ENCODE data around the gene ITGA11.

The ITGA11 gene

DNA sequence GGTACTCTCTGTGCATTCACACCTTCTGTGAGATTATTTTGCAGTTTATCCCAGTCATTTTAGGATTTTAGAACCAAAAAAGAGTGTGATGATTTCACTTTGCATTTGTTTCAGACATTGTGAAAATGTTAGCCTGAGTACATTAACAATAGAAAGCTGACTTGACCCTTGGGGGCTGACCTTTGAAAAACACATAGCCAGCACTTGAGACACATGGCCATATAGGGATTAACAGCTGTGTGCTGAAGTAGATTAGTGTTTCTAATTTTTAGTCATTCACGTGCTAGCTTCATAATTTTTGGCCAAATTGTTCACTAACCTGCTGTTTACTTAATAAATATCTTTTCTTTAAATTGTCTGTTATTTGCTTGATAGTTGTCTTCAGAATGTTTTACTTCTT, 151.0 kb downstream of the ITGA11 start:
- CTCF ChIA-PET: interaction anchor here (1.1 to 2.9 kb wide), 4 partner anchors 24 to 28 kb away, joined by 3 to 21 read pairs (median 10); no protein-coding TSS in a partner anchor
- no peak for DNase-seq (ENCODE audit: low spot score)

DNA sequence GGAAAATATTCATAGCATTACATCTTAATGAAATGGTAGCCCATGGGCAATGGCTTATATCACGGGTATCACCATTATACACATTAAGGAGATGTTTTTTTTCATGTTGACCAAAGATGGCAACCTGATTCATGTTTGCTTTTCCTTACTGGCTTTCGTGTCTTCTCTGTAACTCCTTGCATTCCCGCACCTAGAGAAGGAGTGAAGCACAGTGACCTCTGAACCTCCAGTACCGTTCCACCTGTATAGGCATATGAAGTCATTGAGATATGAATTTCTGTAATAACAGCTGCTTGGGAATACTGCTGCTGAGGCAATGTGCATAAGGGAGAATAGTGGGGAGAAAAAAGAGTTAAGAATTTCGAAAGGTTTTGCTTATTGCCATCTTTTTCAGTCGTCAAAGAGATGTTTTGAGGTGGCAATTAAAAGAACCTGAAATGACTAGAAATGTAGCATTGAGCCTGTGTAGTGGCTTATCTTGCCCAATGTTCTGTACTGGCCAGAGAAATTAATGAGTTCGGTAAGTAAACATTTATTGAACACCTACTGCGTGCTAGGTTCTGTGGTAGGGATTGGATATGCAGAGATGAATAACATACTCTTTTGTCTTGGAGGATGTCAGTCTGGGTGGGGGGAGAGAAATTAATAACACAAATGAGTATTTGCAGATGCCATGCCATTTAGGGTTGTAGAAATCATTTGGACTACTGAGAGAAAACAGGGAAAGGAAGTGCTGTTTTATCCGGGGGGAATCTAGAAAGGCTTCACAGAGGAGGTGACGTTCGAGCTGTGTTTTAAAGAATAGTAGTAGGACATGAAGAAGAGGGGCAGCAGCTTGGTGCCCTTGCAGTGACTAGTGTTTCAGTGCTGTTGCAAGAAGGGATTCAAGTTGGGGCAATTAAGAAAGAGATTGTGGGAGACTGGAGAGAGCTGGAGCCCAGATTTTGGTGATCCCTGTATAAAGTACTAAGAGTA, 151.9 kb downstream of the ITGA11 start:
- CTCF ChIA-PET: interaction anchor here (1.1 to 2.9 kb wide), 4 partner anchors 23 to 27 kb away, joined by 3 to 21 read pairs (median 10); no protein-coding TSS in a partner anchor
- DNase-seq (ENCODE audit: low spot score): no peak
- H3K27ac ChIP-seq: no peak overlapping the region
- TF ChIP-seq, protein P1, sequence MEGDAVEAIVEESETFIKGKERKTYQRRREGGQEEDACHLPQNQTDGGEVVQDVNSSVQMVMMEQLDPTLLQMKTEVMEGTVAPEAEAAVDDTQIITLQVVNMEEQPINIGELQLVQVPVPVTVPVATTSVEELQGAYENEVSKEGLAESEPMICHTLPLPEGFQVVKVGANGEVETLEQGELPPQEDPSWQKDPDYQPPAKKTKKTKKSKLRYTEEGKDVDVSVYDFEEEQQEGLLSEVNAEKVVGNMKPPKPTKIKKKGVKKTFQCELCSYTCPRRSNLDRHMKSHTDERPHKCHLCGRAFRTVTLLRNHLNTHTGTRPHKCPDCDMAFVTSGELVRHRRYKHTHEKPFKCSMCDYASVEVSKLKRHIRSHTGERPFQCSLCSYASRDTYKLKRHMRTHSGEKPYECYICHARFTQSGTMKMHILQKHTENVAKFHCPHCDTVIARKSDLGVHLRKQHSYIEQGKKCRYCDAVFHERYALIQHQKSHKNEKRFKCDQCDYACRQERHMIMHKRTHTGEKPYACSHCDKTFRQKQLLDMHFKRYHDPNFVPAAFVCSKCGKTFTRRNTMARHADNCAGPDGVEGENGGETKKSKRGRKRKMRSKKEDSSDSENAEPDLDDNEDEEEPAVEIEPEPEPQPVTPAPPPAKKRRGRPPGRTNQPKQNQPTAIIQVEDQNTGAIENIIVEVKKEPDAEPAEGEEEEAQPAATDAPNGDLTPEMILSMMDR (conservative IDR thresholded peaks at IDR 0.05; ENCODE audit: low read depth): no peak
- POLR2A ChIA-PET (ENCODE audit: low non-redundant PET): no interaction called here

More for the DNA sequence above, 151.0 kb downstream of the ITGA11 start:
- TF ChIP-seq, protein P1 (conservative IDR thresholded peaks at IDR 0.05; ENCODE audit: low read depth): no peak
- no peak overlapping the region for H3K27ac ChIP-seq
- POLR2A ChIA-PET (ENCODE audit: low non-redundant PET): no interaction called here

GRCh38 chr15:68278595-68279405, 153.2 kb downstream of the ITGA11 start:
- peak overlapping the region; percentile 100 for H3K27ac ChIP-seq
- CTCF ChIA-PET: interaction anchor here (0.5 kb wide), 1 partner anchor 9 kb away, joined by 3 read pairs; no protein-coding TSS in a partner anchor
- DNase-seq (ENCODE audit: low spot score): peak; percentile 16
- TF ChIP-seq, protein P1 (conservative IDR thresholded peaks at IDR 0.05; ENCODE audit: low read depth): no peak
- POLR2A ChIA-PET (ENCODE audit: low non-redundant PET): no interaction called here

DNA sequence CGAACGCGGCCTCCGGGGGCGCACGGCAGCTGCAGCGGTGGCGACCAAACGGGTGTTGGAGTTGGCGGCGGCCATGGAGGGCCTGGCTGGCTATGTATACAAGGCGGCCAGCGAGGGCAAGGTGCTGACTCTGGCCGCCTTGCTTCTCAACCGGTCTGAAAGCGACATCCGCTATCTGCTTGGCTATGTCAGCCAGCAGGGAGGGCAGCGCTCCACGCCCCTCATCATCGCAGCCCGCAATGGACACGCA, 153.7 kb downstream of the ITGA11 start:
- peak overlapping the region; percentile 100 for H3K27ac ChIP-seq
- CTCF ChIA-PET: interaction anchor here (0.6 to 1.2 kb wide), 2 partner anchors 25 to 71 kb away, joined by 3 to 7 read pairs; no protein-coding TSS in a partner anchor
- DNase-seq (ENCODE audit: low spot score): peak; percentile 24
- POLR2A ChIA-PET (ENCODE audit: low non-redundant PET): interaction anchor here (1.3 to 1.7 kb wide), 2 partner anchors 21 to 25 kb away, joined by 5 to 12 read pairs; no protein-coding TSS in a partner anchor
- TF ChIP-seq, protein P1 (conservative IDR thresholded peaks at IDR 0.05; ENCODE audit: low read depth): peak; percentile 62

- CTCF ChIA-PET: interaction anchor here (0.6 to 1.2 kb wide), 2 partner anchors 25 to 72 kb away, joined by 3 to 7 read pairs; no protein-coding TSS in a partner anchor
- POLR2A ChIA-PET (ENCODE audit: low non-redundant PET): interaction anchor here (0.6 to 1.7 kb wide), 4 partner anchors 21 to 263 kb away, joined by 3 to 12 read pairs (median 4); no protein-coding TSS in a partner anchor
- peak; percentile 81 for DNase-seq (ENCODE audit: low spot score)
- TF ChIP-seq, protein P1 (conservative IDR thresholded peaks at IDR 0.05; ENCODE audit: low read depth): no peak; the same call in 1 of the 2 replicates
- peak within 1 kb of the TSS; percentile 100 for H3K27ac ChIP-seq
Measured at GRCh38 chr15:68277603-68278344, 154.2 kb downstream of the ITGA11 start, which contains the start of gene FEM1B. FEM1B (plus strand) TSS chr15:68277745; CDS start chr15:68278418, 673 bp downstream.

Measured in RWPE1 (cell line).